ENCODE measurements around the gene LCN6.
"Not testable (repeated sequence)": the region's sequence is repeated elsewhere in the genome, so short reads cannot be mapped to it uniquely, and the experiment has no call there.

Gene LCN6

DNA sequence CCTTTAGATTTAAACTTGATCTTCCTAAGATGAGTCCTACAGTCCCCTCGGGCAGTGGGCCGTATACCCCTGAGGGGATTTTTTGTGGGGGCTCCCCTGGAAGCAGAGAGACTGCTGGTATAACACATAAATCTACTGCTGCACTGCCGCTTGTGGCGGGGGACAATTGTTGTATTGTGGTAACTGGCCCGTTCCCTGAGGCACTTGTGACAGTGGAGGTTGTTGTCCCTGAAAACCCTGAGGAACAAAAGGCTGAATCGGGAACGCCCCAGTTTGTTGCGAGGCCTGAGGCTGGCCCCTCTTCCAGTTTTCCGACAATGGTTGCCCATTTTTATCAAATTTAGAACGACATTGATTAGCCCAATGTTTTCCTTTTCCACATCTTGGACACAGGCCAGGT, 38.1 kb upstream of the LCN6 start:
- no peak for DNase-seq (ENCODE audit: low read depth)
- H3K4me3 ChIP-seq (ENCODE audit: low read depth, low read length): no peak overlapping the region
- TF ChIP-seq, protein P1, sequence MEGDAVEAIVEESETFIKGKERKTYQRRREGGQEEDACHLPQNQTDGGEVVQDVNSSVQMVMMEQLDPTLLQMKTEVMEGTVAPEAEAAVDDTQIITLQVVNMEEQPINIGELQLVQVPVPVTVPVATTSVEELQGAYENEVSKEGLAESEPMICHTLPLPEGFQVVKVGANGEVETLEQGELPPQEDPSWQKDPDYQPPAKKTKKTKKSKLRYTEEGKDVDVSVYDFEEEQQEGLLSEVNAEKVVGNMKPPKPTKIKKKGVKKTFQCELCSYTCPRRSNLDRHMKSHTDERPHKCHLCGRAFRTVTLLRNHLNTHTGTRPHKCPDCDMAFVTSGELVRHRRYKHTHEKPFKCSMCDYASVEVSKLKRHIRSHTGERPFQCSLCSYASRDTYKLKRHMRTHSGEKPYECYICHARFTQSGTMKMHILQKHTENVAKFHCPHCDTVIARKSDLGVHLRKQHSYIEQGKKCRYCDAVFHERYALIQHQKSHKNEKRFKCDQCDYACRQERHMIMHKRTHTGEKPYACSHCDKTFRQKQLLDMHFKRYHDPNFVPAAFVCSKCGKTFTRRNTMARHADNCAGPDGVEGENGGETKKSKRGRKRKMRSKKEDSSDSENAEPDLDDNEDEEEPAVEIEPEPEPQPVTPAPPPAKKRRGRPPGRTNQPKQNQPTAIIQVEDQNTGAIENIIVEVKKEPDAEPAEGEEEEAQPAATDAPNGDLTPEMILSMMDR (IDR thresholded peaks at IDR 0.05; ENCODE audit: insufficient read depth, low read depth, low read length, missing control alignments): no peak

DNA sequence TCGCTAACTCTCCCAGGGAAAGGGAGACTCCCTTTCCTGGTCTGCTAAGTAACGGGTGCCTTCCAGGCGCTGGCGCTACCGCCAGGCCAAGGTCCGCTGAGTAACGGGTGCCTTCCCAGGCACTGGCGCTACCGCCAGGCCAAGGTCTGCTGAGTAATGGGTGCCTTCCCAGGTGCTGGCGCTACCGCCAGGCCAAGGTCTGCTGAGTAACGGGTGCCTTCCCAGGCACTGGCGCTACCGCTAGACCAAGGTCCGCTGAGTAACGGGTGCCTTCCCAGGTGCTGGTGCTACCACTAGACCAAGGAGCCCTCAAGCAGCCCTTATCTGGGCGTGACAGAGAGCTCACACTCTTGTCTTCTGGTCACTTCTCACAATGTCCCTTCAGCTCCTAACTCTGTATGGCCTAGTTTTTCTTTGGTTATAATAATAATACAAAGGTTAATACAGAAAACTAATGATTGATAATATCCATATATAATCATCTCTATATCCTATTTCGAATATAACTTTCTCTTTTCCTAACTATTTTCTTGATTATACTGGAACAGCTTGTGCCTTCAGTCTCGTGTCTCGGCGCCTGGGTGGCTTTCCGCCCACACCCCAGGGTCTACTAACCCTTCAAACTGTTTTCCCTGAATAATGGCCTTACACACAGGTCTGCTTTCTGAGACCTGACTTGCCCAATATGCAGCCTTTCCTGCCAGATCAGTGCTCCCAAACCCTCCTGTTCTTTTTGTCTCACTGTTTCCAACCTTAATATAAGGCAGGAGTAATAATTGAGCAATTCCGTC, 37.4 kb upstream of the LCN6 start:
- not testable (repeated sequence) for DNase-seq (ENCODE audit: low read depth); H3K4me3 ChIP-seq (ENCODE audit: low read depth, low read length)

DNA sequence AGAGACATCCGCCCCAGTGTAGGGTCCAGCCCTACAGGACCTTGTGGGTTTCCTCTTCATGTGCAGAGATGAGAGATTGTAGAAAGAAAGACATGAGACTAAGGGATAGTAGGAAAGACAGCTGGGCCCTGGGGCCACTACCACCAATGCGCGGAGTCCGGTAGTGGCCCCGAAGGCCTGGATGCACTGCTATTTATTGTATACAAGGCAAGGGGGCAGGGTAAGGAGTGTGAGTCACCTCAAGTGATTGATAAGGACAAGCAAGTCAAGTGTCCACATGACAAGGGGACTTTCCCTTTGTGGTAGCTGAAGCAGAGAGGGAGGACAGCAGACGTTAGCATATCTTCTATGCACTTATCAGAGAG, 36.7 kb upstream of the LCN6 start:
- TF ChIP-seq, protein P1 (IDR thresholded peaks at IDR 0.05; ENCODE audit: insufficient read depth, low read depth, low read length, missing control alignments): no peak
- DNase-seq (ENCODE audit: low read depth): peak; percentile 55
- H3K4me3 ChIP-seq (ENCODE audit: low read depth, low read length): no peak overlapping the region

DNA sequence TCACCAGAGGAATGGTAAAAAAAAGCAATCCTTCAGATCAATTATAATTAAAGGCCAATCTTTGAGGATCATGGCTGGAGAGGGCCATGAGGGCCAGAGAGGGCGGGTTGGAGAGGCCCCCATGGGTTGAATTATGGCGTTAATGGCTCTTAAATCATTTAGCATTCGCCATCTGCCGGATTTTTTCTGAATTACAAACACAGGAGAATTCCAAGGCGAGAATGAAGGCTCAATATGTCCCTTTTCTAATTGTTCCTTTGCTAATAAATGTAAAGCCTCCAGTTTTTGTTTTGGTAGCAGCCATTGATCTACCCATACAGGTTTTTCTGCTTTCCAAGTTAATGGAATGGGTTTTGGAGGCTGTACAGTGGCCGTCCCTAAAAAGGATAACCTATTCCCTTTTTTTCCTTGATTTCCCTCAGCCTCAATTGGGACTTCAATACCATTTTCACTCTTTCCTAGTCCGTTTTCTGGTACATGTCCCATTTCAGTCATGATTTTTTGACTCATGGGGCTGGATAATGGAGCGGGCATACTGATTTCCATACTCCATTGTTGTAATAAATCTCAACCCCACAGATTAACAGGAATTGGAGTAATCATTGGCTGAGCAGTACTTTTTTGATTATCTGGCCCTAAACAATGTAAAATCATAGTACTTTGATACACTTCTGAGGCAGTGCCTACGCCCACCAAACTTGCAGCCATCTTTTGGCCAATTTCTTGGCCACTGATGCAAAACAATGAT, 36.1 kb upstream of the LCN6 start:
- TF ChIP-seq, protein P1 (IDR thresholded peaks at IDR 0.05; ENCODE audit: insufficient read depth, low read depth, low read length, missing control alignments): peak; percentile 28
- DNase-seq (ENCODE audit: low read depth): peak; percentile 54

DNA sequence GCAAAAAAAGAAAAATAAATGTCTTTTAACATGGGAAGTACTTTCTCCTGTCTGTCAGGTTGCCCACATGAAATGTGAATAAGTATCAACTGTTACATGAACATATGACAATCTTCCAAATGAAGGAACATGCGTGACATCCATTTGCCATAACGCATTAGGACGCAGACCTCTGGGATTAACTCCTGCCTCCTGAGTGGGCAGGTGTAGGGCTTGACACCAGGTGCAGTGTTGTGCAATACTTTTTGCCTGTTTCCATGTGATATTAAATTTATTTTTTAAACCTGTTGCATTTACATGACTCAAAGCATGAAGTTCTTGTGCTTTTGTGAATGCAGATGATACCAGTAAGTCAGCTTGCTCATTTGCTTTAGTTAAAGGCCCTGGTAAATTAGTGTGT, 34.1 kb upstream of the LCN6 start:
- H3K4me3 ChIP-seq (ENCODE audit: low read depth, low read length): no peak overlapping the region
- TF ChIP-seq, protein P1 (IDR thresholded peaks at IDR 0.05; ENCODE audit: insufficient read depth, low read depth, low read length, missing control alignments): no peak
- no peak for DNase-seq (ENCODE audit: low read depth)

More for the DNA sequence above, 36.1 kb upstream of the LCN6 start:
- H3K4me3 ChIP-seq (ENCODE audit: low read depth, low read length): no peak overlapping the region

DNA sequence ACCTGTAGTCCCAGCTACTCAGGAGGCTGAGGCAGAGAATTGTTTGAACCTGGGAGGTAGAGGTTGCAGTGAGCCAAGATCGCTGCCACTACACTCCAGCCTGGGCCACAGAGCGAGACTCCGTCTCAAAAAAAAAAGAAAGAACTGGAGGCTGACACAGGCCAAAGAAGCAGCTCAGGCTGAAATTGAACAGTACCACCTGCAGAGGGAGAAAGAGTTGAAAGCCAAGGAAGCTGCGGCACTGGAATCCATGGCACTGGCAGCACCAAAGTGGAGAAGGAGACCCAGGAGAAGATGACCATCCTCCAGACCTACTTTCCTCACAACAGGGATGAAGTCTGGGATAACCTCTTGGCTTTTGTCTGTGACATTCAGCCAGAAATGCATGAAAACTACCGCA, 31.5 kb upstream of the LCN6 start:
- H3K4me3 ChIP-seq (ENCODE audit: low read depth, low read length): no peak overlapping the region
- DNase-seq (ENCODE audit: low read depth): no peak
- TF ChIP-seq, protein P1 (IDR thresholded peaks at IDR 0.05; ENCODE audit: insufficient read depth, low read depth, low read length, missing control alignments): no peak

DNA sequence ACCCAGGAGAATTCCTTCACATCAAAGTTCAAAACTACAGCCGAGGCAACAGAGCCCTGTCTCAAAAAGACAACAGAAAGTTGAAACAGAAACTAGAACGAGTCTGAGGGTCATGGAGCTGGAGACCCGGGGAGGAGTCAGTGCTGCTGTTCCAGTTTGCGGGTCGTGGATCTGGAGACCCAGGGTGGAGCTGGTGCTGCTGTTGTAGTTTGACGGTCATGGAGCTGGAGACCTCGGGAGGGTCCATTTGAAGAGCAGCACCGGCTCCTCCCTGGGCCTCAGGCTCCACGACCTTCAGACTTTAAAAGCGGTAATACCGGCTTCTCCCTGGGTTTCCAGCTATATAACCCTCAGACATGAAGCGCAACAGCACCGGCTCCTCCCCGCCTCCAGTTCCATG, 29.0 kb upstream of the LCN6 start:
- TF ChIP-seq, protein P1 (IDR thresholded peaks at IDR 0.05; ENCODE audit: insufficient read depth, low read depth, low read length, missing control alignments): no peak
- no peak overlapping the region for H3K4me3 ChIP-seq (ENCODE audit: low read depth, low read length)

More for the DNA sequence above, 29.0 kb upstream of the LCN6 start:
- DNase-seq (ENCODE audit: low read depth): no peak

Data from GM12865 (cell line).